Measurements from ENCODE around the gene STAB2.
"Not testable (repeated sequence)": the region's sequence is repeated elsewhere in the genome, so short reads cannot be mapped to it uniquely, and the experiment has no call there.

The STAB2 gene

DNA sequence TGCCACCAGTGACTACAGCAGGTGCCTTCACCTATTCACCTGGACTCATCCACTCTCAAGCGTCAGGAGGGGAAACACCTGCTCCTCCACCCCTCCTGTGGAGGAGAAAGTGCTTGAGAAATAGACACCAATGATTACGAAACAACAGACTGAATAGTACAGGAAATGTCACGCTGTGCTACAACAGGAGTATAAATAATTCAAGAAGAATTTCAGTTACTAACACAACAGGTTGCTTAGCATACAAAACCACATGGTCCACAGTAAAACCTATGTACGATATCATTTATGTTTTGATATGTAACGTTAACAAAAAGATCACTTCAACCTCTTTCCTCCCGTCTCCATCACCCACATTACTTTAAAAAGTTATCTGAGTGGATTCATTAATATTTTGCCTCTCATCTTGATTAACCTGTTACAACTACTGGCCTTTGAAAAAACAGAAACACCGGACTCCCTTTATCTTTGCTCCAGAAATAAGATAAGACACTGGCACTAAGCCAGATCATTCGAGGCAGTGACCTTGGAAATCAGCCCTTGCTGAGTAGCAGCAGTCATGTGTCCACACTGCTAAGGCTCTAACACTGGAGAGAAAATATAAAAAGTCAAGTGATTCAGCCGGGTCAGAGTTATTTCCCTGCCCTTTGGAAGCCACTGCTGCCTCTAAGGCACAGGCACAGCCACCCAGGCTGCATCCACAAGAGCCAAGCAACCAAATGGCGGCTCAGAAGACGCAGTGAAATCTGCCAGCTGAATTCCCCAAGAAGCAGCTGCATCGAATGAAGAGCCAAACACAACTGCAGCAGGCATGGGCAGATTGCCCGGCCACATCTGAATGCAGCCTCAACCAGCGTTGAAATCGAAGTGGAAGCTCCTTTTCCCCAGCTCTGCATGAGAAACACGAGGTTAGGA lies 213.0 kb downstream of the STAB2 start:
- Mint-ChIP-seq H3K27ac (no peak overlapping the region), H3K4me1 (ENCODE audit: low read depth) (no peaks in the 10 kb centered on the region), H3K9me3 (ENCODE audit: low read depth) (no peaks in the 10 kb centered on the region), H3K27me3 (no peaks in the 10 kb centered on the region), H3K36me3 (peaks cover 27% of the 10 kb centered on the region), H3K4me3 (no peak overlapping the region)

DNA sequence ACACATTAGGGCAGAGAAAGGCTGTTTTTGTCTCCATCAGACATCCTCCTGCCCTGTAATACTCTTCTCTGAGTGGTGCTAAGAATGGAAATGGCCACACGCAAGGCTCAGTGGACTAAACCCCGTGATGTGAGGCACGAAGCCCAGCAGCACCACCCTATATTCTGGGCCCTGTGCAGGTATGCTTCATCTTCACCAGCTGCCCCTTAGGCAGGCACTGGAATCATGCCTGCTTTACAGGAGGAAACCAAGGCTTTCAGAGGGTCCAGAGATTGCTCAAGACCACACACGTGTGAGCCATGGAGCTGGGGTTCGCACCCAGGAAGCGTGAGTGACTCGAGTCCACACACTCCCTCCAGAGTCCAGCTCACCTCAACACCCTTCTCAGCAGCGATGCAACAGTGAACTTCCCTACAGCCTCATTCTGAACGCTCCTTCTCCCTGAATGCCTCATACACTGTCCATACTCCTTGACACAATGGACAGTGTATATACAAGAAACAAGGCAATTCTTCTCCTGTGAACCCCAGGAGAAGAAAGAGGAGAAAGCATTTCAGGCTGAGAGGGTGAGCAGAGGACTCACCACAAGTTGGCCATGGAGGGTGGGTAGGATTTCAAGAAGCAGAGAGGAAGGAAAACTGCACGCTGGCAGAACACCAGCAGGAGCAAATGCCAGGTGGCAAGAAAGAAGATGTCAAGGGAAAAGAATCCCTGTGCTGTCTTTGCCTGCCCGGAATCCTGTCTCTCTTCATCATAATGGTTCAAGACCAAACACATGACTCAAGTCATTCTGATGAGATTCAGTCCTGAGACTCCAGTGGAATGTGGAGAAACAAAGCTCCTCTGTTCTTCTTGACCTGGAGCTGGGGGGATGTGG lies 214.9 kb downstream of the STAB2 start:
- Mint-ChIP-seq H3K4me3 (no peak overlapping the region), H3K9me3 (ENCODE audit: low read depth) (no peaks in the 10 kb centered on the region), H3K36me3 (peaks cover 28% of the 10 kb centered on the region), H3K4me1 (ENCODE audit: low read depth) (no peaks in the 10 kb centered on the region), H3K27me3 (no peaks in the 10 kb centered on the region), H3K27ac (no peak overlapping the region)

- peaks cover 32% of the 10 kb centered on the region for H3K36me3 Mint-ChIP-seq
- no peak overlapping the region for H3K4me3 Mint-ChIP-seq
- H3K27ac Mint-ChIP-seq: no peak overlapping the region
- no peaks in the 10 kb centered on the region for H3K4me1 Mint-ChIP-seq (ENCODE audit: low read depth)
- H3K9me3 Mint-ChIP-seq (ENCODE audit: low read depth): no peaks in the 10 kb centered on the region
- no peaks in the 10 kb centered on the region for H3K27me3 Mint-ChIP-seq
Observed at GRCh38 chr12:103802586-103802886, 215.5 kb downstream of the STAB2 start.

- H3K27ac Mint-ChIP-seq: no peak overlapping the region
- H3K4me3 Mint-ChIP-seq: no peak overlapping the region
- peaks cover 28% of the 10 kb centered on the region for H3K36me3 Mint-ChIP-seq
- no peaks in the 10 kb centered on the region for H3K4me1 Mint-ChIP-seq (ENCODE audit: low read depth)
- H3K27me3 Mint-ChIP-seq: no peaks in the 10 kb centered on the region
- no peaks in the 10 kb centered on the region for H3K9me3 Mint-ChIP-seq (ENCODE audit: low read depth)
Observed at GRCh38 chr12:103803847-103804246, 216.8 kb downstream of the STAB2 start.

DNA sequence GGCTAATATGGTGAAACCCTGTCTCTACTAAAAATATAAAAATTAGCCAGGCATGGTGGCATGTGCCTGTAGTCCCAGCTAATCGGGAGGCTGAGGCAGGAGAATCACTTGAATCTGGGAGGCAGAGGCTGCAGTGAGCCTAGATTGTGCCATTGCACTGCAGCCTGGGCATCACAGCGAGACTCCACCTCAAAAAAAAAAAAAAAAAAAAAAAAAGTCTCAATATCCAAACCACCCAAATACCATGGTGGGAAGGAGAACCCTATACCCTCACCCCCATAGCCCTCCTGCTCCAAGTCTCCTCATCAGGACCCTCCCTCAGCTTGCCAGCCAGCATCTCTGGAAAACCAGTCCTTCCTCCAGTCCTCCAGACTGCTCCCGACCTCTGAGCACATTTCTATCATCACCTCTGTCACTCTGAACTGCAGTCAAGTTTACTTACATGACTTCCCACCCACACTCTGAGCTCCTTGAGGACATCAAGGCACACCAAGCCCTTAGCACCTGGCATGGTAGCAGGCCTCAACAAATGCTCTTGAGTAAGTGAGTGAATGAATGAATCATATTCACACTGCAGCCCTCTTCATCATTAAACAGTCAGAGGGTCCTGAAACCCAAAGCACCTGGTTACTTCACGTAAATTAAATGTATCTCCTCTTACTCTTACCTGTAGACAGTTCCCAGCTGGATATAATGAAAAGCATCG lies 218.7 kb downstream of the STAB2 start:
- no peaks in the 10 kb centered on the region for H3K9me3 Mint-ChIP-seq (ENCODE audit: low read depth)
- peaks cover 26% of the 10 kb centered on the region for H3K36me3 Mint-ChIP-seq
- H3K27me3 Mint-ChIP-seq: no peaks in the 10 kb centered on the region
- no peak overlapping the region for H3K27ac Mint-ChIP-seq
- no peak overlapping the region for H3K4me3 Mint-ChIP-seq
- no peaks in the 10 kb centered on the region for H3K4me1 Mint-ChIP-seq (ENCODE audit: low read depth)

DNA sequence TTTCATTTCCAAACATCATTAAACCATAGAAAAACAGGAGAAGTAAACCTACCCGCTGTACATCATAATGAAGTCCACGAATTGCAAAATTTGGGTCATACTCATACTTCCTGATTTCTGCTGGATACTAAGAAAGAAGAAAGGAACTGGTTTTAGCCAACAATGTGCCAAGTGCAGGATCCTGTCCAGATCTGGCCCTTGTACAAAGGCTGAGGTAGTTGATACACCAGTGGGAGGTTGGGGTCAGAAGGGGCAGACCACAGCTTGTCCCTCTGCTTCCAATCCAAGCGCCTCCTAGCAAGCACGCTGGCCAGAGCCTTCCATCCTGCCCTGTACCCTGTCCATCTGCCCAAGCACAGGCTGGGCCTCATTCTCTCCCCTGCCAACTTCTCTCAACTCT lies 219.7 kb downstream of the STAB2 start:
- Mint-ChIP-seq H3K27ac (no peak overlapping the region), H3K4me3 (no peak overlapping the region), H3K36me3 (peaks cover 28% of the 10 kb centered on the region), H3K9me3 (ENCODE audit: low read depth) (no peaks in the 10 kb centered on the region), H3K4me1 (ENCODE audit: low read depth) (no peaks in the 10 kb centered on the region), H3K27me3 (no peaks in the 10 kb centered on the region)

GRCh38 chr12:103807561-103808238 lies 220.6 kb downstream of the STAB2 start:
- no peak overlapping the region for H3K27ac Mint-ChIP-seq

DNA sequence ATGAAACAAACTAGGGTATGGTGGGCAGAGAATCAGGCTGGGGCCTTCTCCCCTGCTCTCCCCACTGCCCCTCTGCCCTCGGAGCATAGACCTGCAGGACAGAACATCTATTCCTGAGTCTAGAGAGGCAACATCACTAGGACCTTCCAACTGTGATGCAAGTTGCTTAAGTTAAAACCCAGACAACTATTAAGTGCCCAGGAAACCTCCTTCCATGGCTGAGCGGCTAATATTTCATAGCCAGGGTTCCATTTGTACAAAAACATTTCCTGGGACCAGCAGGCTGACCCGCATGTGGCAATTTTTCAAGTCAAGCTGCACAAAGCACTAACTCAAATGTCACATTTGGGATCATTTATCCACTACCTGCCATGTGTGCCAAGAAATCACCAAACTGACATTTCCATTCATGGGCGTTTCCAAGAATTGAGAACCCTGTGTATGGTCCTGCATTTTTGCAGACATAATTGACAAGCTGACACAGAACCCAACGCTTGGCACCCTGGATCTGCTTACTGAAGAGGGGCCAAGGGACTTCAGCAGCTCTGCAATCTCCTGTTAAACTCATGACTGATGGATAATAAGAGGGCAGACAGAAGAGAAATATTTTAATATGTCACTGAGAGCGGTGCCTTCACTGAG lies 221.3 kb downstream of the STAB2 start:
- Mint-ChIP-seq H3K27me3 (no peaks in the 10 kb centered on the region), H3K4me1 (ENCODE audit: low read depth) (no peaks in the 10 kb centered on the region), H3K36me3 (peaks cover 22% of the 10 kb centered on the region), H3K27ac (no peak overlapping the region), H3K9me3 (ENCODE audit: low read depth) (no peaks in the 10 kb centered on the region), H3K4me3 (no peak overlapping the region)

More at GRCh38 chr12:103807561-103808238, 220.6 kb downstream of the STAB2 start:
- H3K27me3 Mint-ChIP-seq: no peaks in the 10 kb centered on the region
- H3K4me1 Mint-ChIP-seq (ENCODE audit: low read depth): no peaks in the 10 kb centered on the region
- H3K36me3 Mint-ChIP-seq: peaks cover 24% of the 10 kb centered on the region
- H3K4me3 Mint-ChIP-seq: no peak overlapping the region
- no peaks in the 10 kb centered on the region for H3K9me3 Mint-ChIP-seq (ENCODE audit: low read depth)

GRCh38 chr12:103809154-103809553 lies 222.1 kb downstream of the STAB2 start:
- Mint-ChIP-seq H3K27me3 (no peaks in the 10 kb centered on the region), H3K4me3 (no peak overlapping the region), H3K27ac (no peak overlapping the region), H3K36me3 (peaks cover 25% of the 10 kb centered on the region), H3K9me3 (ENCODE audit: low read depth) (no peaks in the 10 kb centered on the region), H3K4me1 (ENCODE audit: low read depth) (no peaks in the 10 kb centered on the region)

DNA sequence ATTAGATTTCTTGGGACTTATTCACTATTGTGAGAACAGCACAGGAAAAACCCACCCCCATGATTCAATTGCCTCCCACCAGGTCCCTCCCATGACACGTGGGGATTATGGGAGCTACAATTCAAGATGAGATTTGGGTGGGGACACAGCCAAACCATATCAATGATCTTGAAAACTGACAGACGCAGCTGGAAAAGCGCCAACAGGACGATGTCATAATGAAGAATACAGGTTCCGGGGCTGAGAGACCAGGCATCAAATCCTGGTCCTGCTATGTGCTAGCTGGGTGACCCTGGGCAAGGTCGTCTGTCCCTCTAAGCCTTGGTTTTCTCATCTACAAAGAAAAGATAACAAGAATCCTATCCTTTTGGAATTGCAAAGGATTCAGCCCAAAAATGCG lies 222.6 kb downstream of the STAB2 start:
- not testable (repeated sequence) for H3K9me3 Mint-ChIP-seq (ENCODE audit: low read depth); H3K27ac Mint-ChIP-seq; H3K4me3 Mint-ChIP-seq; H3K27me3 Mint-ChIP-seq; H3K4me1 Mint-ChIP-seq (ENCODE audit: low read depth)
- H3K36me3 Mint-ChIP-seq: peaks cover 28% of the 10 kb centered on the region

DNA sequence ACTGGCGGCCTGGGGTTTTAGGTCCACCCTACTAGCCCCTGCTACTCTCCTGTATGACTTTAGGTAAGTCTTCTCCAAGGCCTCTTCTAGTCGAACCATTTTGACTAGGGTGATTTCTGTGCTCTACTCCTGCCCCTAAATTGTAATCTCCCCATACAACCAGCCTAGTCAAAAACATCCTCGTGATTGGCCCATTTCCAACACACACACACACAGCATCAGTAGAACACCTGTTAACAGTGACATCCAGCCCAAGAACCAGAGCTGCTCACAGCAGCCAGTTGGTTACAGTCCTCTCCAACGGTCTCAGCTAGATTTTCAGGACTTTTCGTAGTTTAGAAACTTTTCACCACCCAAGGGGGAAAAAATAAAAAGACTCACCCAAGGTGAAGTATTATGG lies 223.0 kb downstream of the STAB2 start:
- Mint-ChIP-seq H3K27me3 (no peaks in the 10 kb centered on the region), H3K36me3 (peaks cover 28% of the 10 kb centered on the region), H3K4me1 (ENCODE audit: low read depth) (no peaks in the 10 kb centered on the region), H3K4me3 (no peak overlapping the region), H3K27ac (no peak overlapping the region), H3K9me3 (ENCODE audit: low read depth) (no peaks in the 10 kb centered on the region)

DNA sequence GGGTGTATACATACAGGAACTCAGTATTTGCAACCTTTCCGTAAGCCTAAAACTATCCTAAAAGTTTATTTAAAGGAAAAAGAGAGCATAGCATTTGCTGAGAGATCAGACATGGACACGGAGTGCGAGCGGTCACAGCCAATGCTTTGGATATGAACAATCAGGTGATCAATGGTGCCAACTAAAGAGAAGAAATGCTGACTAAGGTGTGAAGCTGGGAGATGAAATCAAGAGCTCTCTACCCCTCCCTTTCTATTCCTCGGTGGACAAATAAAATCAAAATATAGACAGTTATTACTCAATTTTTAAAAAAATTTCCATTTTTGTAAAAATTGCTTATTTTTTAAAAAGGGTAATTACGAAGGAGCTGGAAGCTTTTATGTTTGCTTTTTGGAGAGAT lies 224.7 kb downstream of the STAB2 start:
- Mint-ChIP-seq H3K27me3 (no peaks in the 10 kb centered on the region), H3K36me3 (peaks cover 24% of the 10 kb centered on the region), H3K9me3 (ENCODE audit: low read depth) (no peaks in the 10 kb centered on the region), H3K27ac (no peak overlapping the region), H3K4me3 (no peak overlapping the region), H3K4me1 (ENCODE audit: low read depth) (no peaks in the 10 kb centered on the region)

DNA sequence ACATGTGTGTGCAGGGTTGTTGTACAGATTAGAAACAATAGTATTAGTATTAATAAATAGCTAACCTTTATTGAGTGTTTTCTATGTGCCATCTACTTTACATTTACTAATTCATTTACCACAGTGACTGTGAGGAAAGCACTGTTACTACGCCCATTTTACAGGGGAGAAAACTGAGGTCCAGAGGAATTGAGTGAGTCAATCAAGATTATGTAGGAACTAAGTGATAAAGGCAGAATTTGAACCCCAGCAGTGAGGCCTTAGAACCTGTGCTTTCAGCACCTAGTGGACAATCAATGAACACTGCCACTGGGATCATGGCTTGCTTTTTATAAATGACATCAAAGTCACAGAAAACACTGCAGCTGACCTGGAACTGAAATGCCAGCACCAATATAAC lies 225.7 kb downstream of the STAB2 start:
- no peaks in the 10 kb centered on the region for H3K27me3 Mint-ChIP-seq

GRCh38 chr12:103813426-103813825 lies 226.4 kb downstream of the STAB2 start:
- no peaks in the 10 kb centered on the region for H3K9me3 Mint-ChIP-seq (ENCODE audit: low read depth)
- H3K4me1 Mint-ChIP-seq (ENCODE audit: low read depth): no peaks in the 10 kb centered on the region
- H3K27me3 Mint-ChIP-seq: no peaks in the 10 kb centered on the region
- no peak overlapping the region for H3K27ac Mint-ChIP-seq
- H3K36me3 Mint-ChIP-seq: peaks cover 20% of the 10 kb centered on the region
- H3K4me3 Mint-ChIP-seq: no peak overlapping the region

More for the DNA sequence above, 225.7 kb downstream of the STAB2 start:
- H3K4me3 Mint-ChIP-seq: no peak overlapping the region
- no peaks in the 10 kb centered on the region for H3K9me3 Mint-ChIP-seq (ENCODE audit: low read depth)
- no peaks in the 10 kb centered on the region for H3K4me1 Mint-ChIP-seq (ENCODE audit: low read depth)
- peaks cover 20% of the 10 kb centered on the region for H3K36me3 Mint-ChIP-seq
- no peak overlapping the region for H3K27ac Mint-ChIP-seq

Data from activated naive CD8-positive, alpha-beta T cell (primary cell).